GM23248 (cell line): Measurements from ENCODE around the gene EIF4A3.

Source experiments
- EZH2 ChIP-seq: fragments of 200-600 bp; sonication (generic); IDR thresholded peaks from 2 replicates; pipeline ENCODE4 v1.6.1; 2018; ENCODE audit warnings: antibody characterized with exemption, mild to moderate bottlenecking; ENCODE audit not compliant: insufficient read depth, poor library complexity, severe bottlenecking
- EZH2phosphoT487 ChIP-seq: fragments of 200-600 bp; sonication (generic); IDR thresholded peaks from 2 replicates; pipeline ENCODE4 v1.6.1; 2018; ENCODE audit warnings: antibody characterized with exemption, moderate library complexity, mild to moderate bottlenecking, low read depth; ENCODE audit not compliant: insufficient read depth

- TF ChIP-seq EZH2phosphoT487 (no peak), EZH2 (no peak)
Measured at GRCh38 chr17:80091376-80091775, 55.6 kb downstream of the EIF4A3 start.
